GF-D8 (cell line): Measurements from ENCODE around the gene MYL4.

Source experiments
- DNase-seq: peaks from one replicate; lab custom pipeline; 2025; lab: John Stamatoyannopoulos, UW

The MYL4 gene

GRCh38 chr17:47273245-47273644 lies 64.1 kb downstream of the MYL4 start:
- DNase-seq: no peak
